HepG2 (cell line): ENCODE data around the gene NDUFC1. TPM values are rescaled to one million over a fixed set of nuclear protein-coding genes. Genes with fewer than 3 reads are reported as not detected.

Experiments used
- ATAC-seq: fragments of 200-7000 bp; cut with Tn5 transposase; 3 replicates; pipeline ENCODE4 v1.9.1; 2020; ENCODE audit warnings: mild to moderate bottlenecking, moderate library complexity
- BruUV-seq: library from RNA; stranded (reverse); fragments of 400-500 nt; replicated peaks from 2 replicates; lab custom pipeline; 2021; lab: Mats Ljungman, UMichigan
- CTCF ChIA-PET: fragments of 300-600 bp; formaldehyde crosslinking; extraction: SDS; loops from one replicate; lab custom pipeline; 2021; ENCODE audit warnings: low total read pairs, inconsistent platforms, low intra/inter-chr PET ratio; lab: Yijun Ruan, JAX
- POLR2A ChIA-PET: fragments of 350-600 bp; sonication (Branson Sonifier 250); formaldehyde crosslinking; loops from one replicate; lab custom pipeline; 2020; ENCODE audit warnings: antibody characterized with exemption, inconsistent platforms; lab: Yijun Ruan, JAX
- DNase-seq: peaks from one replicate; pipeline ENCODE4 v3.0.0-alpha.2; 2015; ENCODE audit warnings: low spot score
- FAIRE-seq: peaks from 3 replicates; lab custom pipeline; 2011; peaks lifted over from hg19 to GRCh38; lab: Jason Lieb, UNC
- H2AFZ ChIP-seq: one replicate; pipeline ENCODE4 v1.6.1; 2011; ENCODE audit warnings: low read length, inconsistent platforms
- H3K27ac ChIP-seq: fragments of 300-600 bp; 3 replicates; pipeline ENCODE4 v1.8.0; 2011; ENCODE audit warnings: mixed run types, mild to moderate bottlenecking, mixed read lengths, low read length, inconsistent platforms; ENCODE audit not compliant: insufficient read depth; ENCODE audit errors: extremely low read length
- H3K27me3 ChIP-seq, 2 experiments: fragments of 200-600 bp in 1 of 2; 2 replicates in 1 of 2; 3 replicates in 1 of 2; pipeline versions ENCODE4 v1.6.0 to v1.8.0; 2011; ENCODE audit warnings: low read length in 2 of 2, mild to moderate bottlenecking in 2 of 2, moderate library complexity in 2 of 2, inconsistent platforms in 1 of 2; ENCODE audit not compliant: insufficient read depth in 2 of 2, control insufficient read depth in 1 of 2
- H3K36me3 ChIP-seq, 2 experiments: fragments of 200-600 bp in 1 of 2; replicated peaks in 1 of 2; 2 replicates in 1 of 2; 3 replicates in 1 of 2; pipeline versions ENCODE4 v1.5.1 to v1.8.0; 2011; ENCODE audit warnings: low read length in 2 of 2, inconsistent platforms in 1 of 2; ENCODE audit not compliant: insufficient read depth in 2 of 2, control insufficient read depth in 1 of 2
- H3K4me1 ChIP-seq: 2 replicates; pipeline ENCODE4 v1.5.1; 2012; ENCODE audit warnings: low read length, inconsistent platforms; ENCODE audit not compliant: insufficient read depth
- H3K4me2 ChIP-seq: 2 replicates; pipeline ENCODE4 v1.6.0; 2011; ENCODE audit warnings: low read depth, low read length, inconsistent platforms
- H3K4me3 ChIP-seq, 3 experiments: fragments of 200-600 bp in 1 of 3; sonication (generic), shearing (Covaris generic) in 1 of 3; replicated peaks in 1 of 3; 2 replicates each; pipeline ENCODE4 v1.5.1; 2011 to 2016; ENCODE audit warnings: low read length in 3 of 3, inconsistent platforms in 2 of 3, low read depth in 2 of 3, mild to moderate bottlenecking in 2 of 3, control low read depth in 1 of 3, mixed read lengths in 1 of 3; ENCODE audit not compliant: insufficient read depth in 1 of 3
- H3K79me2 ChIP-seq: one replicate; pipeline ENCODE4 v1.6.1; 2011; ENCODE audit warnings: low read length, inconsistent platforms; ENCODE audit not compliant: insufficient read depth
- H3K9ac ChIP-seq: 2 replicates; pipeline ENCODE4 v1.6.0; 2011; ENCODE audit warnings: mild to moderate bottlenecking, low read depth, low read length, inconsistent platforms; ENCODE audit not compliant: insufficient read depth
- H3K9me3 ChIP-seq: 2 replicates; pipeline ENCODE4 v1.5.1; 2012; ENCODE audit warnings: mild to moderate bottlenecking, low read length
- H4K20me1 ChIP-seq: 2 replicates; pipeline ENCODE4 v1.6.0; 2011; ENCODE audit warnings: inconsistent platforms, mild to moderate bottlenecking, low read length, moderate library complexity; ENCODE audit not compliant: insufficient read depth
- FOXK1 ChIP-seq: sonication (generic); formaldehyde crosslinking; IDR thresholded peaks from 2 replicates; pipeline ENCODE4 v1.4.0; 2020; ENCODE audit warnings: low read depth, missing genetic modification reagents, borderline replicate concordance
- HNRNPK ChIP-seq: fragments of 200-400 bp; formaldehyde crosslinking; IDR thresholded peaks from 2 replicates; pipeline ENCODE4 v1.6.1; 2018; ENCODE audit warnings: low read length, low read depth, moderate library complexity, mild to moderate bottlenecking; ENCODE audit not compliant: poor library complexity, severe bottlenecking
- PAXIP1 ChIP-seq: sonication (generic); formaldehyde crosslinking; conservative IDR thresholded peaks from 2 replicates; pipeline ENCODE4 v1.4.0; 2020; ENCODE audit warnings: mild to moderate bottlenecking, missing genetic modification reagents, moderate library complexity
- PBX2 ChIP-seq: IDR thresholded peaks from 2 replicates; pipeline ENCODE4 v1.6.1; 2016; ENCODE audit warnings: control low read depth
- ZBTB49 ChIP-seq: sonication (generic); formaldehyde crosslinking; IDR thresholded peaks from 2 replicates; pipeline ENCODE4 v1.4.0; 2020; ENCODE audit warnings: missing genetic modification reagents, borderline replicate concordance
- ZNF350 ChIP-seq: sonication (generic); formaldehyde crosslinking; IDR thresholded peaks from 2 replicates; pipeline ENCODE4 v1.4.0; 2020; ENCODE audit warnings: mild to moderate bottlenecking, low read depth, missing genetic modification reagents, borderline replicate concordance
- ZNF569 ChIP-seq: sonication (generic); formaldehyde crosslinking; IDR thresholded peaks from 2 replicates; pipeline ENCODE4 v1.5.0; 2020; ENCODE audit warnings: mild to moderate bottlenecking, missing genetic modification reagents, moderate library complexity, borderline replicate concordance
- WGBS: methylation state at CpG from one replicate; pipeline ENCODE4 v1.1.6; 2017; ENCODE audit warnings: low lambda C conversion rate; 5-methylcytosine and 5-hydroxymethylcytosine counted together
- in situ Hi-C: cut with HindIII; loops from 2 replicates; pipeline ENCODE4 v1.10.0; 2017; ENCODE audit warnings: low pct_unique_long_range_greater_than_20kb; ENCODE audit not compliant: extremely low pct_ligation_motif_present
- intact Hi-C: fragments of 100-400 bp; cut with micrococcal nuclease; formaldehyde crosslinking; loops from one replicate; pipeline ENCODE4 v1.10.0; 2022; ENCODE audit not compliant: unreplicated experiment
- polyA plus RNA-seq, 8 experiments: library from polyadenylated mRNA; depleted of rRNA in 3 of 8; stranded (reverse) in 7 of 8; unstranded in 1 of 8; fragments of >200 nt; fragmentation: Illumina TruSeq in 4 of 8; extraction: Trizol in 4 of 8; gene quantifications; 2 replicates each; pipeline versions ENCODE4 v1.2.1 to v1.2.3, GENCODE V29; 2011 to 2016; ENCODE audit warnings: low read depth in 4 of 8, missing spikeins in 1 of 8, mixed read lengths in 1 of 8; ENCODE audit not compliant: insufficient read depth in 1 of 8
- total RNA-seq, 5 experiments: library from RNA; depleted of rRNA; stranded (reverse); fragments of >200 nt; fragmentation: Illumina TruSeq; extraction: Trizol; gene quantifications; 2 replicates each; pipeline ENCODE4 v1.2.3, GENCODE V29; 2016; ENCODE audit warnings: low read depth in 1 of 5

Gene NDUFC1
- total and polyA plus RNA-seq, 2 of the 13 experiments (the other 11 are each of a cell fraction or from before 2014, with no cell fraction given) = 43.4 to 96.4 TPM

GRCh38 chr4:139275281-139275735 lies 27.0 kb downstream of the NDUFC1 start:
- Histone ChIP-seq H3K4me1 (no peaks in the 10 kb centered on the region), H3K9me3 (no peaks in the 10 kb centered on the region), H4K20me1 (no peaks in the 10 kb centered on the region), H3K4me3 (no peak overlapping the region), H3K9ac (no peak overlapping the region), H3K27ac (no peak overlapping the region), H3K4me2 (no peak overlapping the region), H3K36me3 (no peaks in the 10 kb centered on the region), H3K27me3 (no peaks in the 10 kb centered on the region), H3K79me2 (no peaks in the 10 kb centered on the region), H2AFZ (no peak overlapping the region)
- in situ Hi-C loops = no loop called here
- ATAC-seq (no peak), DNase-seq (no peak), FAIRE-seq (no peak)
- CTCF ChIA-PET = no interaction called here
- POLR2A ChIA-PET = interaction anchor here (1.1 kb wide), 1 partner anchor 20 kb away, joined by 3 read pairs; no protein-coding TSS in a partner anchor
- intact Hi-C loops = no loop called here
- 61% methylated on average over 4 of the region's 4 CpGs for WGBS
- BruUV-seq = no TSS peak
- no peak for TF ChIP-seq FOXK1 (CRISPR knock-in tag)
- TF ChIP-seq PBX2 (CRISPR knock-in tag) = no peak
- TF ChIP-seq PAXIP1 = no peak
- TF ChIP-seq ZNF569 (CRISPR knock-in tag) = no peak
- no peak for TF ChIP-seq ZNF350 (CRISPR knock-in tag)
- TF ChIP-seq HNRNPK = no peak
- TF ChIP-seq ZBTB49 (CRISPR knock-in tag) = no peak
